ENCODE measurements around the gene P4HB.

DNA sequence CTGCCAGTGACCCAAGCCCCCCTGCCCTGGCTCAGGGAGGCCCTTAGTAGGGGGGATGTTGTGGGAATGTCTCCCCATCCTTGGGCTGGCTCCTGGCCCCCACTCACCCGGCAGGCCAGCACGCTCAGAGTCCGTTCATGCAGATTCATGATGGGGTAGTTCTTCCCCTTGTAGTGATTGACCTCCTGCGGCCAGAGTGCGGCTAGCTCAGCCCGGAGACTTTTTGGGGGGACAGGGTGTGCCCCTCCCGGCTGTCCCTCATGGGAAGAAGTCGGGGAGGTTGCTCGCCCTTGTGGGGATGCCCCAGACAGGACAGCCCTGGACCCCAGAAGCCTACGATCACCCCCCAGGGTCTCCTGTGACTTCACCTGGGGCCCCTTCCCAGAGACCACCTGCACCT, 45.7 kb upstream of the P4HB start:
- TF ChIP-seq EZH2 (IDR thresholded peaks at IDR 0.05; ENCODE audit: borderline replicate concordance, control insufficient read depth, low read depth, low read length) (no peak), RELA (IDR thresholded peaks at IDR 0.05; ENCODE audit: borderline replicate concordance, partially characterized antibody) (no peak), MAX (IDR thresholded peaks at IDR 0.05; ENCODE audit: low read depth, low read length) (no peak), POLR2A (IDR thresholded peaks at IDR 0.05; ENCODE audit: low read depth, low read length) (no peak), GATAD2B (conservative IDR thresholded peaks at IDR 0.05; ENCODE audit: low read depth) (no peak), RAD21 (IDR thresholded peaks at IDR 0.05; ENCODE audit: insufficient read depth, low read depth, low read length) (no peak), HDAC2 (IDR thresholded peaks at IDR 0.05) (no peak)
- TF ChIP-seq, protein P1, sequence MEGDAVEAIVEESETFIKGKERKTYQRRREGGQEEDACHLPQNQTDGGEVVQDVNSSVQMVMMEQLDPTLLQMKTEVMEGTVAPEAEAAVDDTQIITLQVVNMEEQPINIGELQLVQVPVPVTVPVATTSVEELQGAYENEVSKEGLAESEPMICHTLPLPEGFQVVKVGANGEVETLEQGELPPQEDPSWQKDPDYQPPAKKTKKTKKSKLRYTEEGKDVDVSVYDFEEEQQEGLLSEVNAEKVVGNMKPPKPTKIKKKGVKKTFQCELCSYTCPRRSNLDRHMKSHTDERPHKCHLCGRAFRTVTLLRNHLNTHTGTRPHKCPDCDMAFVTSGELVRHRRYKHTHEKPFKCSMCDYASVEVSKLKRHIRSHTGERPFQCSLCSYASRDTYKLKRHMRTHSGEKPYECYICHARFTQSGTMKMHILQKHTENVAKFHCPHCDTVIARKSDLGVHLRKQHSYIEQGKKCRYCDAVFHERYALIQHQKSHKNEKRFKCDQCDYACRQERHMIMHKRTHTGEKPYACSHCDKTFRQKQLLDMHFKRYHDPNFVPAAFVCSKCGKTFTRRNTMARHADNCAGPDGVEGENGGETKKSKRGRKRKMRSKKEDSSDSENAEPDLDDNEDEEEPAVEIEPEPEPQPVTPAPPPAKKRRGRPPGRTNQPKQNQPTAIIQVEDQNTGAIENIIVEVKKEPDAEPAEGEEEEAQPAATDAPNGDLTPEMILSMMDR (IDR thresholded peaks at IDR 0.05 in 2 of 3, conservative IDR thresholded peaks at IDR 0.05 in 1 of 3; ENCODE audit: control insufficient read depth in 2 of 3, extremely low read depth in 1 of 3, insufficient read depth in 1 of 3, low read depth in 3 of 3, low read length in 3 of 3), result no peak
- TF ChIP-seq, protein P2, sequence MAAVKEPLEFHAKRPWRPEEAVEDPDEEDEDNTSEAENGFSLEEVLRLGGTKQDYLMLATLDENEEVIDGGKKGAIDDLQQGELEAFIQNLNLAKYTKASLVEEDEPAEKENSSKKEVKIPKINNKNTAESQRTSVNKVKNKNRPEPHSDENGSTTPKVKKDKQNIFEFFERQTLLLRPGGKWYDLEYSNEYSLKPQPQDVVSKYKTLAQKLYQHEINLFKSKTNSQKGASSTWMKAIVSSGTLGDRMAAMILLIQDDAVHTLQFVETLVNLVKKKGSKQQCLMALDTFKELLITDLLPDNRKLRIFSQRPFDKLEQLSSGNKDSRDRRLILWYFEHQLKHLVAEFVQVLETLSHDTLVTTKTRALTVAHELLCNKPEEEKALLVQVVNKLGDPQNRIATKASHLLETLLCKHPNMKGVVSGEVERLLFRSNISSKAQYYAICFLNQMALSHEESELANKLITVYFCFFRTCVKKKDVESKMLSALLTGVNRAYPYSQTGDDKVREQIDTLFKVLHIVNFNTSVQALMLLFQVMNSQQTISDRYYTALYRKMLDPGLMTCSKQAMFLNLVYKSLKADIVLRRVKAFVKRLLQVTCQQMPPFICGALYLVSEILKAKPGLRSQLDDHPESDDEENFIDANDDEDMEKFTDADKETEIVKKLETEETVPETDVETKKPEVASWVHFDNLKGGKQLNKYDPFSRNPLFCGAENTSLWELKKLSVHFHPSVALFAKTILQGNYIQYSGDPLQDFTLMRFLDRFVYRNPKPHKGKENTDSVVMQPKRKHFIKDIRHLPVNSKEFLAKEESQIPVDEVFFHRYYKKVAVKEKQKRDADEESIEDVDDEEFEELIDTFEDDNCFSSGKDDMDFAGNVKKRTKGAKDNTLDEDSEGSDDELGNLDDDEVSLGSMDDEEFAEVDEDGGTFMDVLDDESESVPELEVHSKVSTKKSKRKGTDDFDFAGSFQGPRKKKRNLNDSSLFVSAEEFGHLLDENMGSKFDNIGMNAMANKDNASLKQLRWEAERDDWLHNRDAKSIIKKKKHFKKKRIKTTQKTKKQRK (IDR thresholded peaks at IDR 0.05; ENCODE audit: low read depth, low read length), result no peak
- TF ChIP-seq, protein P3, sequence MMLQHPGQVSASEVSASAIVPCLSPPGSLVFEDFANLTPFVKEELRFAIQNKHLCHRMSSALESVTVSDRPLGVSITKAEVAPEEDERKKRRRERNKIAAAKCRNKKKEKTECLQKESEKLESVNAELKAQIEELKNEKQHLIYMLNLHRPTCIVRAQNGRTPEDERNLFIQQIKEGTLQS (IDR thresholded peaks at IDR 0.05; ENCODE audit: borderline replicate concordance, extremely low read depth, low read depth, low read length), result no peak
